OCI-LY1 (cell line): ENCODE measurements around the gene RND1.

Experiments
- CTCF ChIP-seq: fragments of 200-600 bp; sonication (generic), shearing (Covaris generic); IDR thresholded peaks from 2 replicates; pipeline ENCODE4 v1.5.1; 2017; ENCODE audit warnings: mild to moderate bottlenecking, antibody characterized with exemption, low read length, moderate library complexity, mixed read lengths
- EZH2 ChIP-seq: fragments of 200-600 bp; sonication (generic), shearing (Covaris generic); IDR thresholded peaks from 2 replicates; pipeline ENCODE4 v1.8.0; 2017; ENCODE audit warnings: borderline replicate concordance, mixed run types, mild to moderate bottlenecking, antibody characterized with exemption, low read length, moderate library complexity, mixed read lengths

GRCh38 chr12:48880647-48881046 lies 15.0 kb upstream of the RND1 start:
- no peak for TF ChIP-seq CTCF
- no peak for TF ChIP-seq EZH2
